K562 (cell line): ENCODE results near the gene WWTR1. TPM values are rescaled to one million over a fixed set of nuclear protein-coding genes. Genes with fewer than 3 reads are reported as not detected.

ENCODE experiments used
- ATAC-seq: fragments of 200-7000 bp; cut with Tn5 transposase; 3 replicates; pipeline ENCODE4 v1.9.1; 2020; ENCODE audit warnings: moderate library complexity
- BruUV-seq: library from RNA; stranded (reverse); fragments of 400-500 nt; replicated peaks from 2 replicates; lab custom pipeline; 2021; lab: Mats Ljungman, UMichigan
- CTCF ChIA-PET: fragments of 300-600 bp; formaldehyde crosslinking; extraction: SDS; loops from one replicate; lab custom pipeline; 2021; ENCODE audit warnings: low intra/inter-chr PET ratio; lab: Yijun Ruan, JAX
- POLR2A ChIA-PET: fragments of 300-600, 350-650 bp; sonication (Branson Sonifier 250); formaldehyde crosslinking; extraction: SDS; loops from one replicate; lab custom pipeline; 2021; ENCODE audit warnings: antibody characterized with exemption, inconsistent platforms; lab: Yijun Ruan, JAX
- DNase-seq, 4 experiments: peaks; one replicate each; pipeline versions ENCODE4 v3.0.0 to v3.0.0-alpha.2; 2011 to 2018; ENCODE audit warnings: low spot score in 3 of 4, mixed read lengths in 3 of 4; ENCODE audit errors: extremely low read depth in 1 of 4
- FAIRE-seq: peaks from 2 replicates; lab custom pipeline; 2011; peaks lifted over from hg19 to GRCh38; lab: Jason Lieb, UNC
- H2AFZ ChIP-seq: 2 replicates; pipeline ENCODE4 v1.6.0; 2011; ENCODE audit warnings: low read depth, low read length, control low read depth, inconsistent platforms
- H3K27ac ChIP-seq: fragments of 200-600 bp; 3 replicates; pipeline ENCODE4 v1.8.0; 2011; ENCODE audit warnings: low read depth, mild to moderate bottlenecking, control low read depth, inconsistent platforms, low read length, moderate library complexity, mixed read lengths; ENCODE audit errors: extremely low read depth
- H3K27me3 ChIP-seq, 2 experiments: fragments of 300-600 bp in 1 of 2; 2 replicates in 1 of 2; 3 replicates in 1 of 2; pipeline versions ENCODE4 v1.6.0 to v1.8.0; 2011; ENCODE audit warnings: inconsistent platforms in 2 of 2, low read length in 2 of 2, mild to moderate bottlenecking in 1 of 2, mixed read lengths in 1 of 2, moderate library complexity in 1 of 2; ENCODE audit not compliant: control insufficient read depth in 2 of 2, insufficient read depth in 2 of 2
- H3K36me3 ChIP-seq: fragments of 300-600 bp; 3 replicates; pipeline ENCODE4 v1.8.0; 2011; ENCODE audit warnings: mild to moderate bottlenecking, low read length, inconsistent platforms; ENCODE audit not compliant: control insufficient read depth, insufficient read depth
- H3K4me1 ChIP-seq, 2 experiments: fragments of 200-600 bp in 1 of 2; replicated peaks in 1 of 2; 2 replicates in 1 of 2; 3 replicates in 1 of 2; pipeline versions ENCODE4 v1.5.1 to v1.8.0; 2011; ENCODE audit warnings: inconsistent platforms in 2 of 2, low read length in 2 of 2, mild to moderate bottlenecking in 1 of 2, mixed read lengths in 1 of 2, moderate library complexity in 1 of 2; ENCODE audit not compliant: control insufficient read depth in 2 of 2, insufficient read depth in 2 of 2
- H3K4me2 ChIP-seq: 2 replicates; pipeline ENCODE4 v1.6.1; 2011; ENCODE audit warnings: low read length, control low read depth, inconsistent platforms, mixed read lengths; ENCODE audit not compliant: insufficient read depth
- H3K4me3 ChIP-seq: fragments of 200-600 bp; sonication (generic), shearing (Covaris generic); 2 replicates; pipeline ENCODE4 v1.5.1; 2016; ENCODE audit warnings: control low read depth, inconsistent platforms
- H3K79me2 ChIP-seq: fragments of 200-600 bp; 3 replicates; pipeline ENCODE4 v1.8.0; 2011; ENCODE audit warnings: low read length, inconsistent platforms; ENCODE audit not compliant: control insufficient read depth, insufficient read depth
- H3K9ac ChIP-seq, 2 experiments: 2 replicates each; pipeline versions ENCODE4 v1.6.0 to v1.6.1; 2011; ENCODE audit warnings: low read depth in 2 of 2, low read length in 2 of 2, control low read depth in 1 of 2, inconsistent platforms in 1 of 2, mild to moderate bottlenecking in 1 of 2, mixed read lengths in 1 of 2; ENCODE audit not compliant: insufficient read depth in 1 of 2
- H3K9me1 ChIP-seq: one replicate; pipeline ENCODE4 v1.6.0; 2011; ENCODE audit warnings: inconsistent platforms, mild to moderate bottlenecking, low read length, moderate library complexity; ENCODE audit not compliant: control insufficient read depth, insufficient read depth
- H3K9me3 ChIP-seq: replicated peaks from 2 replicates; pipeline ENCODE4 v1.5.1; 2011; ENCODE audit warnings: low read depth, low read length, inconsistent platforms; ENCODE audit not compliant: control insufficient read depth, insufficient read depth
- H4K20me1 ChIP-seq: replicated peaks from 2 replicates; pipeline ENCODE4 v1.6.1; 2011; ENCODE audit warnings: low read length, inconsistent platforms, mixed read lengths; ENCODE audit not compliant: control insufficient read depth, insufficient read depth
- ESRRB ChIP-seq: fragments of 250-450 bp; sonication (Bioruptor Pico); IDR thresholded peaks from 2 replicates; pipeline ENCODE4 v1.5.0; 2020; ENCODE audit warnings: mild to moderate bottlenecking, moderate library complexity, borderline replicate concordance
- HIVEP1 ChIP-seq: fragments of 250-450 bp; sonication (Bioruptor Pico); IDR thresholded peaks from 2 replicates; pipeline ENCODE4 v1.4.0; 2020; ENCODE audit warnings: mild to moderate bottlenecking
- HNRNPK ChIP-seq: fragments of 200-400 bp; formaldehyde crosslinking; IDR thresholded peaks from one replicate; pipeline ENCODE4 v1.6.1; 2018; ENCODE audit warnings: mild to moderate bottlenecking, low read depth, low read length; ENCODE audit not compliant: poor library complexity, severe bottlenecking
- KLF16 ChIP-seq: IDR thresholded peaks from 2 replicates; pipeline ENCODE4 v1.6.1; 2016; ENCODE audit warnings: antibody characterized with exemption
- LCOR ChIP-seq: sonication (generic); formaldehyde crosslinking; IDR thresholded peaks from 2 replicates; pipeline ENCODE4 v1.8.0; 2022; ENCODE audit warnings: mild to moderate bottlenecking, missing genetic modification reagents
- NR2C2 ChIP-seq, 2 experiments: fragments of 200-800 bp in 1 of 2; sonication (Bioruptor generic) in 1 of 2; sonication (generic) in 1 of 2; formaldehyde crosslinking in 1 of 2; IDR thresholded peaks; 2 replicates each; pipeline versions ENCODE4 v1.6.1 to v1.8.0; 2016 to 2022; ENCODE audit warnings: mild to moderate bottlenecking in 1 of 2, missing compliant biosample characterization in 1 of 2, missing genetic modification characterization in 1 of 2, missing genetic modification reagents in 1 of 2
- NR4A1 ChIP-seq, 2 experiments: fragments of 250-450 bp in 1 of 2; fragments of 450-650 bp in 1 of 2; sonication (Bioruptor Pico) in 1 of 2; IDR thresholded peaks; 2 replicates each; pipeline versions ENCODE4 v1.4.0 to v1.6.1; 2016 to 2020; ENCODE audit warnings: mild to moderate bottlenecking in 2 of 2, missing compliant biosample characterization in 1 of 2, missing genetic modification characterization in 1 of 2, moderate library complexity in 1 of 2
- SMAD3 ChIP-seq: fragments of 450-650 bp; formaldehyde crosslinking; conservative IDR thresholded peaks from 2 replicates; pipeline ENCODE4 v1.4.0; 2020; ENCODE audit warnings: mild to moderate bottlenecking
- SMAD4 ChIP-seq: fragments of 250-450 bp; sonication (Bioruptor Pico); conservative IDR thresholded peaks from 2 replicates; pipeline ENCODE4 v1.8.0; 2021; ENCODE audit warnings: inconsistent platforms, mild to moderate bottlenecking, moderate library complexity
- TAL1 ChIP-seq: fragments of 450-650 bp; IDR thresholded peaks from 2 replicates; pipeline ENCODE4 v1.6.1; 2016; ENCODE audit warnings: mild to moderate bottlenecking
- THRAP3 ChIP-seq: fragments of 450-650 bp; IDR thresholded peaks from 2 replicates; pipeline ENCODE4 v1.6.1; 2016; ENCODE audit warnings: mild to moderate bottlenecking, inconsistent platforms, borderline replicate concordance
- TRIM28 ChIP-seq: fragments of 450-650 bp; IDR thresholded peaks from 2 replicates; pipeline ENCODE4 v1.6.1; 2017
- TSC22D4 ChIP-seq: fragments of 450-650 bp; IDR thresholded peaks from 2 replicates; pipeline ENCODE4 v1.6.1; 2016; ENCODE audit warnings: missing genetic modification characterization, missing biosample characterization, control low read depth
- ZNF140 ChIP-seq: fragments of 250-450 bp; sonication (Bioruptor Pico); IDR thresholded peaks from 2 replicates; pipeline ENCODE4 v1.8.0; 2021; ENCODE audit warnings: moderate library complexity, mild to moderate bottlenecking, inconsistent platforms
- WGBS: fragments of 100-300 bp; shearing (Covaris generic); methylation state at CpG from one replicate; pipeline ENCODE4 v1.1.6; 2016; ENCODE audit warnings: low coverage, mixed read lengths; ENCODE audit not compliant: insufficient coverage; ENCODE audit errors: missing lambda C conversion rate; 5-methylcytosine and 5-hydroxymethylcytosine counted together
- in situ Hi-C: fragments of 300-500 bp; cut with MboI; formaldehyde crosslinking; loops from 4 replicates; pipeline ENCODE4 v1.15.0; 2018; ENCODE audit warnings: inconsistent platforms, mixed read lengths
- intact Hi-C: fragments of 100-400 bp; cut with micrococcal nuclease; formaldehyde crosslinking; loops from 2 replicates; pipeline ENCODE4 v1.14.2; 2022
- polyA plus RNA-seq, 8 experiments: library from polyadenylated mRNA; depleted of rRNA in 4 of 8; stranded (reverse) in 5 of 8; unstranded in 3 of 8; fragments of >200 nt; fragmentation: Nextera tagmentation in 2 of 8; fragmentation: Illumina TruSeq in 1 of 8; extraction: Ambion mirVana in 2 of 8; extraction: Trizol in 1 of 8; gene quantifications; 2 replicates each; pipeline versions ENCODE4 v1.2.1 to v1.2.3, GENCODE V29; 2011 to 2014; ENCODE audit warnings: inconsistent platforms in 1 of 8, missing spikeins in 1 of 8
- total RNA-seq, 7 experiments: library from RNA; depleted of rRNA in 6 of 7; stranded (reverse); fragments of >200 nt in 6 of 7; fragmentation: Illumina TruSeq in 2 of 7; extraction: Trizol in 2 of 7; gene quantifications; 2 replicates each; pipeline versions ENCODE4 v1.2.1 to v1.2.3, GENCODE V29; 2011 to 2021; ENCODE audit warnings: low replicate concordance in 1 of 7
- TF ChIP-seq, protein P1 (sequence below): fragments of 250-450 bp; sonication (Bioruptor Pico); IDR thresholded peaks from 2 replicates; pipeline ENCODE4 v1.8.0; 2021; ENCODE audit warnings: borderline replicate concordance, mild to moderate bottlenecking, moderate library complexity; ENCODE audit not compliant: poor library complexity, severe bottlenecking

The WWTR1 gene
- total and polyA plus RNA-seq, 9 of the 15 experiments (the other 6 are each of a cell fraction or from before 2014, with no cell fraction given): 0.04 to 1.5 (median 0.60) TPM

- H4K20me1 ChIP-seq: no peaks in the 10 kb centered on the region
- intact Hi-C loops: no loop called here
- ATAC-seq (no peak), FAIRE-seq (no peak), DNase-seq (no peak)
- H3K9ac ChIP-seq: no peak overlapping the region
- H3K4me2 ChIP-seq: no peak overlapping the region
- H3K9me1 ChIP-seq: no peaks in the 10 kb centered on the region
- H3K79me2 ChIP-seq: no peaks in the 10 kb centered on the region
- no peak overlapping the region for H3K27ac ChIP-seq
- 30% methylated on average over 8 of the region's 8 CpGs for WGBS
- H2AFZ ChIP-seq: no peak overlapping the region
- no TSS peak for BruUV-seq
- in situ Hi-C loops: no loop called here
- no peaks in the 10 kb centered on the region for H3K36me3 ChIP-seq
- no peaks in the 10 kb centered on the region for H3K9me3 ChIP-seq
- no peak overlapping the region for H3K4me3 ChIP-seq
- ChIA-PET POLR2A (interaction anchor here (1.2 kb wide), 1 partner anchor 10 kb away, joined by 3 read pairs; no protein-coding TSS in a partner anchor), CTCF (no interaction called here)
- H3K4me1 ChIP-seq: peaks cover 0 to 4% of the 10 kb centered on the region in 2 experiments; a peak in 1 of 5 replicates
- no peaks in the 10 kb centered on the region for H3K27me3 ChIP-seq
- TF ChIP-seq, protein P1, sequence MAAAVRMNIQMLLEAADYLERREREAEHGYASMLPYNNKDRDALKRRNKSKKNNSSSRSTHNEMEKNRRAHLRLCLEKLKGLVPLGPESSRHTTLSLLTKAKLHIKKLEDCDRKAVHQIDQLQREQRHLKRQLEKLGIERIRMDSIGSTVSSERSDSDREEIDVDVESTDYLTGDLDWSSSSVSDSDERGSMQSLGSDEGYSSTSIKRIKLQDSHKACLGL (CRISPR knock-in tag): no peak
- TF ChIP-seq NR2C2 (CRISPR knock-in tag; IDR thresholded peaks at IDR 0.05) (no peak), NR2C2 (tag; IDR thresholded peaks at IDR 0.05) (no peak), THRAP3 (no peak), ESRRB (CRISPR knock-in tag) (no peak), KLF16 (no peak), TSC22D4 (no peak), ZNF140 (CRISPR knock-in tag) (no peak), NR4A1 (CRISPR knock-in tag; IDR thresholded peaks at IDR 0.05) (no peak), NR4A1 (tag; IDR thresholded peaks at IDR 0.05) (no peak), HIVEP1 (CRISPR knock-in tag) (no peak), TRIM28 (no peak), TAL1 (no peak), SMAD4 (CRISPR knock-in tag) (no peak), HNRNPK (no peak), LCOR (CRISPR knock-in tag) (no peak), SMAD3 (no peak)
Observed at GRCh38 chr3:149570016-149570415, 87.8 kb downstream of the WWTR1 start.
